Subcutaneous adipose tissue (tissue), 4 donors: ENCODE measurements around the gene KHNYN. TPM values are rescaled to one million over a fixed set of nuclear protein-coding genes. Genes with fewer than 3 reads are reported as not detected.

Experiments used
- CTCF ChIP-seq: fragments of 450-650 bp; IDR thresholded peaks from one replicate; pipeline ENCODE4 v1.5.1; 2016; ENCODE audit warnings: low read depth, mild to moderate bottlenecking, control low read depth, antibody characterized with exemption, moderate library complexity
- total RNA-seq, 4 donors: library from RNA; depleted of rRNA; stranded (reverse); fragments of >200 nt; gene quantifications; one replicate each; pipeline ENCODE4 v1.1.0, GENCODE V29; 2016

Gene KHNYN
- total RNA-seq, 4 donors from 2014 or later, result 29.5 to 81.8 (median 57.2) TPM

DNA sequence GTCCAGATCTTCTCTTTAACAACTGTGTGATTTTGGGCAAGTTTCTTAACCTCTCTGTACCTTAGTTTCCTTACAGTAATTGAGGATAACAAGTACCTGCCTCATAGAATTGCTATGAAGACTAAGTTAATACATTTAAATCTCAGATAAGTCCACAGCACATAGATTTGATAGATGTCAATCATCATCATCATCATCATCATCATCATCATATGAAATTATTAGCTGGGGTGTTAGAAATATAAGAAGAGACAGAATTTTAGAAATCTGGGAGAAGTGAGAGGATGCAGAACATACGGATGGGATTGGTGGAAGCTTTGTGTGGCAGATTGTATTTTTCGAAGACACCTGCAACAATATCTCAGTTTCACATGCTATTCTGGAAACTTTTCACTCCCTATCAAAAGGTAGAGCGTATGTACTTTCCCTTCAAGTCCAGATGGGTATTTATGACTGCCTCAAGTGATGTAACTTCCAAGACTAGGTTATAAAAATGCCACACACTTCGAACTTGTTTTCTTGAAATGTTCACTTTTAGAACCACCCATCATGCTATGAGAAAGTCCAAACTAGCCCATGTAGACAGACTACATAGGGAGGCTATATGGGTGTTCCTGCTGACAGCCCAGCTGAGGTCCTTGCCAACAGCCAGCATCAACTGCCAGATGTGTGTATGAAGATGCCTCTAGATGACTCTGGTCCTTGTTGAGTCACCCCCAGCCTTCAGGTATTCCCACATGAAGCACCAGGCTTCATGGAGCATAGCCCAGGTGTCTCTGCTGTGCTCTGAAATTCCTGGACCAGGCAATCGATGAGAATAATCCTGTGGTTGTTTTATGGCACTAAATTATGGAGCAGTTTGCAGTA is 33.5 kb downstream of the KHNYN start:
- TF ChIP-seq CTCF, result no peak

GRCh38 chr14:24463884-24464785 is 34.4 kb downstream of the KHNYN start:
- no peak for TF ChIP-seq CTCF

GRCh38 chr14:24465368-24465767 is 35.6 kb downstream of the KHNYN start:
- no peak for TF ChIP-seq CTCF

DNA sequence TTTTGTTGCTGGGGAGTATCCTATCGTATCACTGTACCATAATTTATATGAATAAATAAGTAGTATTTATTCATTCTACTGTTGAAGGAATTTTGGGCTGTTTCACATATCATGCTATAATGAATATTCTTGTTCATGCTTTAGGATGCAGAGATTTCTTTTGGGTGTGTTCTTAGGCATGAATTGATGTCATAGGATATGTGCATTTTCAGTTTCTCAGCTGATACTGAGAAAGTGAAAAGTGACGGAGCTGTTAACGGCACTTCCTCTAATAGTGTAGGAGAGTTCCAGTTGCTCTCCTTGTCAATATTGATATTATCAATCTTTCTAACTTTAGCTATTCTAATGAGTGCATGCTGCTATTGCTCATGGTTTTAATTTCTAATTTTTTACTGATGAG is 36.1 kb downstream of the KHNYN start:
- TF ChIP-seq CTCF, result no peak

DNA sequence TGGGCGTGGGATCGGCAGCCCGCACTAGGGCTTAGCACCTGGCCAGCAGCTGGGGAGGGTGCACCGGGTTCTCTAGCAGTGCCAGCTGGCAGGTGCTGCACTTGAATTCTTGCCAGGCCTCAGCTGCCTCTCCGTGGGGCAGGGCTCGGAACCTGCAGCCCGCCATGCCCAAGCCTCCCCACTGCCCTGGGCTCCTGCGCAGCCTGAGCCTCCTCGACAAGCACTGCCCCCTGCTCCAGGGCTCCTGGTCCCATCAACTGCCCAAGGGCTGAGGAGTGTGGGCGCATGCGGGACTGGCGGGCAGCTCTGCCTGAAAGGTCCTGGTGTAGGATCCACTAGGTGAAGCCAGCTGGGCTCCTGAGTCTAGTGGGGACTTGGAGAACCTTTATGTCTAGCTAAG is 43.5 kb downstream of the KHNYN start:
- TF ChIP-seq CTCF, result no peak

- no peak for TF ChIP-seq CTCF
Observed at GRCh38 chr14:24475261-24475660, 45.5 kb downstream of the KHNYN start.
